ENCODE results near the gene SCT.

GRCh38 chr11:624705-625635, 2.0 kb downstream of the SCT start, which contains the start of gene CDHR5:
- no peak for TF ChIP-seq REST (IDR thresholded peaks at IDR 0.05; ENCODE audit: unreplicated experiment)
- TF ChIP-seq CREB1 (CRISPR knock-in tag; IDR thresholded peaks at IDR 0.05; ENCODE audit: low read depth) = no peak
- no peak for TF ChIP-seq CTCF (conservative IDR thresholded peaks at IDR 0.05; ENCODE audit: low read depth in 2 of 2)
- TF ChIP-seq EZH2 (IDR thresholded peaks at IDR 0.05; ENCODE audit: low read depth, unreplicated experiment) = no peak
- TF ChIP-seq EZH2phosphoT487 (IDR thresholded peaks at IDR 0.05; ENCODE audit: unreplicated experiment) = no peak
- TF ChIP-seq ETS1 (IDR thresholded peaks at IDR 0.05) = no peak
- TF ChIP-seq JUNB (IDR thresholded peaks at IDR 0.05; ENCODE audit: unreplicated experiment) = no peak
- TF ChIP-seq POLR2AphosphoS5 (IDR thresholded peaks at IDR 0.05; ENCODE audit: low read depth) = no peak
- no peak for TF ChIP-seq STAT1 (IDR thresholded peaks at IDR 0.05; ENCODE audit: unreplicated experiment)
- TF ChIP-seq ZNF331 (CRISPR knock-in tag; IDR thresholded peaks at IDR 0.05; ENCODE audit: low read depth) = no peak
- TF ChIP-seq ZNF462 (CRISPR knock-in tag; IDR thresholded peaks at IDR 0.05) = no peak

Measured in GM23338 (cell line).